Measurements from ENCODE around the gene ACE. TPM values are rescaled to one million over a fixed set of nuclear protein-coding genes. Genes with fewer than 3 reads are reported as not detected.

The ACE gene
- total RNA-seq, 1 donor from 2014 or later: 3.6 TPM

DNA sequence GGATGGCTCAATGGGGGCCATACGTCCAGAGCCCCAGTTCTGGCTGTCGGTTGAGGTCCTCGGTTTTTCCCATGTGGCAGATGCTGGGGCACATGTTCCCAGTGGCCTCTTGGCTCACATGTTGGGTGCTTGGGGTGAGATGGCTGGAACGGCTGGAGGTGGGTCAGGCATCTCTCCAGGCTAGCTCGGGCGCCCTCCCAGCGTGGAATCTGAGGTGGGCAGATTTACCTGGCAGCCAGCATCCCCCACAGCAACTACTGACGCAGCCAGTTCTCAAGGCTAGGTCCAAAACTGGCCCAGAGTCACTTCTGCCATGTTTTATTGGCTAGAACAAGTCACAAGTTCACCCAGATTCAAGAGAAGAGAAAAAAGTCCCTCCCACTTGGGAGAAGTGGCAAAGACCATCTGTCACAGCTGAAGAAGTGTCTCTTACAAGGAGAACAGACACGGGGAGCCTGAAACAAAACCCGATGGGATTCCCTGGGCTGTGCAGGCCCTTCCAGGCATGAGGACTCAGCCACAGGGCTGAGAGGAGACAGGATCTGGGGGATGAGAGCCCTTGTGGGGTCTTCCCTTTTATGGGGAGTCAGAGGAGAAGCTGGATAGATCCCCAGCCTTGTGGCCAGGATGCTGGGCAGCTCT lies 15.2 kb downstream of the ACE start:
- DNase-seq (ENCODE audit: extremely low spot score, unreplicated experiment): no peak
- H3K27me3 Mint-ChIP-seq: peaks cover 21% of the 10 kb centered on the region
- TF ChIP-seq, protein P1, sequence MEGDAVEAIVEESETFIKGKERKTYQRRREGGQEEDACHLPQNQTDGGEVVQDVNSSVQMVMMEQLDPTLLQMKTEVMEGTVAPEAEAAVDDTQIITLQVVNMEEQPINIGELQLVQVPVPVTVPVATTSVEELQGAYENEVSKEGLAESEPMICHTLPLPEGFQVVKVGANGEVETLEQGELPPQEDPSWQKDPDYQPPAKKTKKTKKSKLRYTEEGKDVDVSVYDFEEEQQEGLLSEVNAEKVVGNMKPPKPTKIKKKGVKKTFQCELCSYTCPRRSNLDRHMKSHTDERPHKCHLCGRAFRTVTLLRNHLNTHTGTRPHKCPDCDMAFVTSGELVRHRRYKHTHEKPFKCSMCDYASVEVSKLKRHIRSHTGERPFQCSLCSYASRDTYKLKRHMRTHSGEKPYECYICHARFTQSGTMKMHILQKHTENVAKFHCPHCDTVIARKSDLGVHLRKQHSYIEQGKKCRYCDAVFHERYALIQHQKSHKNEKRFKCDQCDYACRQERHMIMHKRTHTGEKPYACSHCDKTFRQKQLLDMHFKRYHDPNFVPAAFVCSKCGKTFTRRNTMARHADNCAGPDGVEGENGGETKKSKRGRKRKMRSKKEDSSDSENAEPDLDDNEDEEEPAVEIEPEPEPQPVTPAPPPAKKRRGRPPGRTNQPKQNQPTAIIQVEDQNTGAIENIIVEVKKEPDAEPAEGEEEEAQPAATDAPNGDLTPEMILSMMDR (conservative IDR thresholded peaks at IDR 0.05): no peak
- no peak overlapping the region for H3K4me3 Mint-ChIP-seq
- no peaks in the 10 kb centered on the region for H3K4me1 Mint-ChIP-seq (ENCODE audit: unreplicated experiment)
- no peaks in the 10 kb centered on the region for H3K36me3 Mint-ChIP-seq
- no peaks in the 10 kb centered on the region for H3K9me3 Mint-ChIP-seq
- no peak overlapping the region for H3K27ac Mint-ChIP-seq

DNA sequence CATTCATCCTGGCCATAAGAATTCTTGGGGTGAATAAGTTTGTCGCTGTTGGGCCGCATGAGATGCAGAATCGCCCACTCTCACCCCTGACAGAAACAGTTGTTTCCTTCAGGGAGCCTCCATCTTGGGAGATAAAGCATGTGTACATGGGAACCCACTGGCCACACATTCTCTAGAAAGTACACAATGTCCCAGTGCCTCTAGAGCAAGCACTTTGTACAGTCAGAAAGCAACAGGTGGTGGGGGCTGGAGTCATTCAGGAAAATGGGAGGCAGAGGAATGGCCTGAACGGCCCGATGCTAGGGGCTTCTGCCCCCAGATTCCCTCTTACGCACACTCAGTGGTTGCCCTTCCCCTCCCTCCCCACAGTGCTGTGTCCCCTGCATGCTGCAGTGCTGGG lies 16.1 kb downstream of the ACE start:
- H3K9me3 Mint-ChIP-seq: no peaks in the 10 kb centered on the region
- no peaks in the 10 kb centered on the region for H3K36me3 Mint-ChIP-seq
- TF ChIP-seq, protein P1 (conservative IDR thresholded peaks at IDR 0.05): no peak
- DNase-seq (ENCODE audit: extremely low spot score, unreplicated experiment): no peak
- H3K27ac Mint-ChIP-seq: no peak overlapping the region
- no peaks in the 10 kb centered on the region for H3K4me1 Mint-ChIP-seq (ENCODE audit: unreplicated experiment)
- no peak overlapping the region for H3K4me3 Mint-ChIP-seq
- H3K27me3 Mint-ChIP-seq: peaks cover 18% of the 10 kb centered on the region

DNA sequence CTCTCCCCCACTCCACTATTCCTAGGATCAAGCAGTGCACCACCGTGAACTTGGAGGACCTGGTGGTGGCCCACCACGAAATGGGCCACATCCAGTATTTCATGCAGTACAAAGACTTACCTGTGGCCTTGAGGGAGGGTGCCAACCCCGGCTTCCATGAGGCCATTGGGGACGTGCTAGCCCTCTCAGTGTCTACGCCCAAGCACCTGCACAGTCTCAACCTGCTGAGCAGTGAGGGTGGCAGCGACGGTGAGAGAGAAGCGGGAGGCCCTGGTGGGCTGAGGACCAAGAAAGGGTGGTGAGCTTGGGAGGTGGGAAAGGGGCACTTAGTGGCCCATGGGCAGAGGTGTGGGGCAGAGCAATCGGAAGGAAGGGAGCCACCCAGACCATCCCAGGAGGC lies 16.6 kb downstream of the ACE start:
- TF ChIP-seq, protein P1 (conservative IDR thresholded peaks at IDR 0.05): no peak
- Mint-ChIP-seq H3K9me3 (no peaks in the 10 kb centered on the region), H3K27ac (no peak overlapping the region), H3K4me1 (ENCODE audit: unreplicated experiment) (peaks cover 4% of the 10 kb centered on the region), H3K27me3 (peaks cover 18% of the 10 kb centered on the region), H3K4me3 (no peak overlapping the region), H3K36me3 (no peaks in the 10 kb centered on the region)
- no peak for DNase-seq (ENCODE audit: extremely low spot score, unreplicated experiment)

DNA sequence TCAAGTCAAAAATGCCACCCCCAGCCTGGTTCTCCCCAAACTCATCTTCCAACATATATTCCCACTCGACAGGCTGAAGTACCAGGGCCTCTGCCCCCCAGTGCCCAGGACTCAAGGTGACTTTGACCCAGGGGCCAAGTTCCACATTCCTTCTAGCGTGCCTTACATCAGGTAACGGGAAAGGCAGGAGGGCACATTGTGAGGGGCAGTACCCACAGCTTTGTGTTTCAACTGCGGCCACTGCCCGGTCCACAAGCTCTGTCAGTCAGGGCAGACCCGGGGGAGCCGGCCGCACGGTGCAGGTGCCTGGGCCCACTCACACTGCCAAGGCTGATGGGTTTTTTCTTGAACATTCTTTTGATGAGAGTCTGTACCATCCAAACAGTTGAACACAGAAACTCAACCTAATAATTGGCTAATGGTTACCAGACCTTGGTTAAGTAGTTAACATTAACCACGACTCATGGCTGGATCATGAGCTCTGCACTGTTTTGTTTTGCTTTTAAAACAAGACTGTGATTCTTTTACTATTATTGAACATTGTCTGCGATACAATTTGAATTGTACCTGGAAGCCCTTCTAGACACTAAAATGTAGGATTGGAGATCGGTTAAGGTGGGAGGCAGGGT lies 17.6 kb downstream of the ACE start:
- Mint-ChIP-seq H3K4me3 (no peak overlapping the region), H3K27me3 (peaks cover 18% of the 10 kb centered on the region), H3K9me3 (no peaks in the 10 kb centered on the region), H3K36me3 (no peaks in the 10 kb centered on the region), H3K27ac (no peak overlapping the region), H3K4me1 (ENCODE audit: unreplicated experiment) (peaks cover 8% of the 10 kb centered on the region)
- DNase-seq (ENCODE audit: extremely low spot score, unreplicated experiment): no peak
- TF ChIP-seq, protein P1 (conservative IDR thresholded peaks at IDR 0.05): no peak

DNA sequence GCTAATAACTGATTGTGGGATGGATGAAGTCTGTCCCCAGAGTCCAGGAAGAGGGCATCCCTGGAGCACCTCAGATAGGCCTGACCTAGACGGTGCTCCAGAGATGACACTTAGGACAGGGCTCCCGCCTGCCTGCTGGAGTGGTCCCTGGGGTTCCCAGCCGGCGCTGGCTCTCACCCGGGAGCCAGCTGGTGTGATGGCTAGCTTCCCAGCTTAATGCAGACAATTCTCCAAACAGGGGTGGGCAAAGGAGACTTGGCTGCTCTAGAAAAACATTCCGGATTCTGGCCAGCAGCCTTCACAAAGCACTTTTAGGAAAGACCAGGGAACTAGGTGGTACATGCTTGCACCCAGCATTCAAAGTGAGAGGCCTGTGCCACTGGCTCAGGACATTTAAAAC lies 18.6 kb downstream of the ACE start:
- H3K27ac Mint-ChIP-seq: no peak overlapping the region
- TF ChIP-seq, protein P1 (conservative IDR thresholded peaks at IDR 0.05): no peak
- H3K36me3 Mint-ChIP-seq: no peaks in the 10 kb centered on the region
- no peak overlapping the region for H3K4me3 Mint-ChIP-seq
- no peaks in the 10 kb centered on the region for H3K9me3 Mint-ChIP-seq
- no peak for DNase-seq (ENCODE audit: extremely low spot score, unreplicated experiment)
- H3K4me1 Mint-ChIP-seq (ENCODE audit: unreplicated experiment): peaks cover 8% of the 10 kb centered on the region
- peaks cover 12% of the 10 kb centered on the region for H3K27me3 Mint-ChIP-seq

Data from type B pancreatic cell (in vitro differentiated cells).